Panc1 (cell line): ENCODE data around the gene WASF3. TPM values are rescaled to one million over a fixed set of nuclear protein-coding genes. Genes with fewer than 3 reads are reported as not detected.

Experiments
- ATAC-seq: fragments of 200-7000 bp; cut with Tn5 transposase; 2 replicates; pipeline ENCODE4 v1.9.1; 2020; ENCODE audit warnings: mild to moderate bottlenecking, moderate library complexity
- BruUV-seq: library from RNA; stranded (reverse); fragments of 400-500 nt; replicated peaks from 2 replicates; lab custom pipeline; 2021; lab: Mats Ljungman, UMichigan
- CTCF ChIA-PET: fragments of 300-600 bp; sonication (Branson Sonifier 250); formaldehyde crosslinking; loops from one replicate; lab custom pipeline; 2022; ENCODE audit warnings: antibody characterized with exemption; lab: Charles Lee
- POLR2A ChIA-PET: fragments of 300-600 bp; sonication (Branson Sonifier 250); formaldehyde crosslinking; loops from one replicate; lab custom pipeline; 2022; ENCODE audit warnings: antibody characterized with exemption; lab: Charles Lee
- DNase-seq: peaks from one replicate; pipeline ENCODE4 v3.0.0-alpha.2; 2010; ENCODE audit warnings: low read depth, low spot score
- H3K27ac ChIP-seq: 2 replicates; pipeline ENCODE4 v1.5.1; 2011; ENCODE audit warnings: mild to moderate bottlenecking, low read length, inconsistent platforms
- H3K27me3 ChIP-seq: fragments of 200-500 bp; sonication (Bioruptor generic); 2 replicates; pipeline ENCODE4 v1.6.0; 2014; ENCODE audit warnings: low read length, inconsistent platforms; ENCODE audit not compliant: control insufficient read depth, insufficient read depth
- H3K36me3 ChIP-seq: fragments of 200-500 bp; sonication (Bioruptor generic); 2 replicates; pipeline ENCODE4 v1.5.1; 2014; ENCODE audit warnings: inconsistent platforms, mild to moderate bottlenecking, low read length, moderate library complexity; ENCODE audit not compliant: control insufficient read depth, insufficient read depth
- H3K4me1 ChIP-seq: 2 replicates; pipeline ENCODE4 v1.5.1; 2011; ENCODE audit warnings: inconsistent platforms, mild to moderate bottlenecking, low read length, moderate library complexity; ENCODE audit not compliant: control insufficient read depth, insufficient read depth
- H3K4me3 ChIP-seq, 2 experiments: 2 replicates each; pipeline ENCODE4 v1.5.1; 2011 to 2012; ENCODE audit warnings: low read depth in 2 of 2, low read length in 2 of 2, mild to moderate bottlenecking in 2 of 2, inconsistent platforms in 1 of 2, moderate library complexity in 1 of 2
- H3K9me3 ChIP-seq: fragments of 200-500 bp; sonication (Bioruptor generic); 2 replicates; pipeline ENCODE4 v1.5.1; 2014; ENCODE audit warnings: low read depth, mild to moderate bottlenecking, inconsistent platforms, low read length, moderate library complexity; ENCODE audit not compliant: control insufficient read depth, insufficient read depth
- CTCF ChIP-seq: fragments of 450-650 bp; IDR thresholded peaks from 2 replicates; pipeline ENCODE4 v1.5.1; 2017; ENCODE audit warnings: mild to moderate bottlenecking
- POLR2AphosphoS5 ChIP-seq: IDR thresholded peaks from 2 replicates; pipeline ENCODE4 v1.6.1; 2012; ENCODE audit warnings: mild to moderate bottlenecking, low read depth, low read length, moderate library complexity
- SIN3A ChIP-seq: IDR thresholded peaks from 2 replicates; pipeline ENCODE4 v1.6.1; 2012; ENCODE audit warnings: low read depth, mild to moderate bottlenecking, low read length, moderate library complexity, borderline replicate concordance; ENCODE audit not compliant: insufficient read depth
- TCF7L2 ChIP-seq: IDR thresholded peaks from 2 replicates; pipeline ENCODE4 v1.6.1; 2011; ENCODE audit warnings: mild to moderate bottlenecking, low read depth, low read length, inconsistent platforms
- in situ Hi-C: cut with HindIII; loops from 2 replicates; pipeline ENCODE4 v1.10.0; 2016; ENCODE audit warnings: low sequenced_read_pairs, low pct_unique_long_range_greater_than_20kb
- intact Hi-C: fragments of 100-400 bp; cut with micrococcal nuclease; formaldehyde crosslinking; loops from one replicate; pipeline ENCODE4 v1.10.0; 2022; ENCODE audit not compliant: unreplicated experiment
- total RNA-seq: library from RNA; stranded (reverse); gene quantifications from one replicate; pipeline ENCODE4 v1.2.1, GENCODE V29; 2021; ENCODE audit not compliant: unreplicated experiment
- TF ChIP-seq, protein P1 (sequence below), 2 experiments: IDR thresholded peaks; 2 replicates each; pipeline ENCODE4 v1.6.1; 2011 to 2012; ENCODE audit warnings: low read depth in 2 of 2, control low read depth in 1 of 2, low read length in 1 of 2, mild to moderate bottlenecking in 1 of 2, moderate library complexity in 1 of 2; ENCODE audit not compliant: insufficient read depth in 1 of 2

WASF3 gene
- total RNA-seq, 1 experiment from 2014 or later: 20.2 TPM

- DNase-seq: no peak
- H3K27me3 ChIP-seq: no peaks in the 10 kb centered on the region
- POLR2A ChIA-PET: no interaction called here
- in situ Hi-C loops (no loop called here), intact Hi-C loops (no loop called here)
- ATAC-seq: no peak
- BruUV-seq: no TSS peak
- no peak overlapping the region for H3K27ac ChIP-seq
- H3K4me3 ChIP-seq: no peak overlapping the region
- CTCF ChIA-PET: no interaction called here
- TF ChIP-seq POLR2AphosphoS5 (no peak), CTCF (no peak), SIN3A (no peak), TCF7L2 (no peak)
- TF ChIP-seq, protein P1, sequence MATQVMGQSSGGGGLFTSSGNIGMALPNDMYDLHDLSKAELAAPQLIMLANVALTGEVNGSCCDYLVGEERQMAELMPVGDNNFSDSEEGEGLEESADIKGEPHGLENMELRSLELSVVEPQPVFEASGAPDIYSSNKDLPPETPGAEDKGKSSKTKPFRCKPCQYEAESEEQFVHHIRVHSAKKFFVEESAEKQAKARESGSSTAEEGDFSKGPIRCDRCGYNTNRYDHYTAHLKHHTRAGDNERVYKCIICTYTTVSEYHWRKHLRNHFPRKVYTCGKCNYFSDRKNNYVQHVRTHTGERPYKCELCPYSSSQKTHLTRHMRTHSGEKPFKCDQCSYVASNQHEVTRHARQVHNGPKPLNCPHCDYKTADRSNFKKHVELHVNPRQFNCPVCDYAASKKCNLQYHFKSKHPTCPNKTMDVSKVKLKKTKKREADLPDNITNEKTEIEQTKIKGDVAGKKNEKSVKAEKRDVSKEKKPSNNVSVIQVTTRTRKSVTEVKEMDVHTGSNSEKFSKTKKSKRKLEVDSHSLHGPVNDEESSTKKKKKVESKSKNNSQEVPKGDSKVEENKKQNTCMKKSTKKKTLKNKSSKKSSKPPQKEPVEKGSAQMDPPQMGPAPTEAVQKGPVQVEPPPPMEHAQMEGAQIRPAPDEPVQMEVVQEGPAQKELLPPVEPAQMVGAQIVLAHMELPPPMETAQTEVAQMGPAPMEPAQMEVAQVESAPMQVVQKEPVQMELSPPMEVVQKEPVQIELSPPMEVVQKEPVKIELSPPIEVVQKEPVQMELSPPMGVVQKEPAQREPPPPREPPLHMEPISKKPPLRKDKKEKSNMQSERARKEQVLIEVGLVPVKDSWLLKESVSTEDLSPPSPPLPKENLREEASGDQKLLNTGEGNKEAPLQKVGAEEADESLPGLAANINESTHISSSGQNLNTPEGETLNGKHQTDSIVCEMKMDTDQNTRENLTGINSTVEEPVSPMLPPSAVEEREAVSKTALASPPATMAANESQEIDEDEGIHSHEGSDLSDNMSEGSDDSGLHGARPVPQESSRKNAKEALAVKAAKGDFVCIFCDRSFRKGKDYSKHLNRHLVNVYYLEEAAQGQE (IDR thresholded peaks at IDR 0.05; ENCODE audit: insufficient read depth in 1 of 2, low read depth in 2 of 2, low read length in 1 of 2): no peak
- H3K4me1 ChIP-seq: no peaks in the 10 kb centered on the region
- no peaks in the 10 kb centered on the region for H3K9me3 ChIP-seq
- no peaks in the 10 kb centered on the region for H3K36me3 ChIP-seq
Observed at GRCh38 chr13:26681036-26681435, 123.6 kb downstream of the WASF3 start.

- no peaks in the 10 kb centered on the region for H3K9me3 ChIP-seq
- no peak for ATAC-seq
- in situ Hi-C loops: no loop called here
- TF ChIP-seq, protein P1 (IDR thresholded peaks at IDR 0.05; ENCODE audit: insufficient read depth in 1 of 2, low read depth in 2 of 2, low read length in 1 of 2): no peak
- no peak for TF ChIP-seq TCF7L2
- TF ChIP-seq CTCF: no peak
- TF ChIP-seq POLR2AphosphoS5: no peak
- no peak for TF ChIP-seq SIN3A
- H3K27me3 ChIP-seq: no peaks in the 10 kb centered on the region
- DNase-seq: no peak
- H3K4me3 ChIP-seq: no peak overlapping the region
- ChIA-PET POLR2A (no interaction called here), CTCF (no interaction called here)
- intact Hi-C loops: no loop called here
- no TSS peak for BruUV-seq
- no peaks in the 10 kb centered on the region for H3K36me3 ChIP-seq
- H3K4me1 ChIP-seq: no peaks in the 10 kb centered on the region
- H3K27ac ChIP-seq: no peak overlapping the region
Observed at GRCh38 chr13:26682606-26683005, 125.1 kb downstream of the WASF3 start.
